DOHH2 (cell line): ENCODE results near the gene ZC3H4.

Experiments
- H3F3A ChIP-seq: fragments of 200-600 bp; sonication (generic), shearing (Covaris generic); 2 replicates; pipeline ENCODE4 v1.6.0; 2016; ENCODE audit warnings: antibody characterized with exemption, mild to moderate bottlenecking; ENCODE audit not compliant: control insufficient read depth, insufficient read depth
- H3K27ac ChIP-seq: fragments of 200-600 bp; sonication (generic); 2 replicates; pipeline ENCODE4 v1.5.1; 2014; ENCODE audit warnings: low read depth, mild to moderate bottlenecking, low read length, moderate library complexity
- H3K27me3 ChIP-seq: fragments of 200-600 bp; sonication (generic); 2 replicates; pipeline ENCODE4 v1.6.1; 2014; ENCODE audit warnings: mild to moderate bottlenecking, low read length, mixed read lengths; ENCODE audit not compliant: control insufficient read depth
- H3K36me3 ChIP-seq: fragments of 200-600 bp; sonication (generic); 2 replicates; pipeline ENCODE4 v1.6.1; 2014; ENCODE audit warnings: mild to moderate bottlenecking, low read length, moderate library complexity, mixed read lengths; ENCODE audit not compliant: control insufficient read depth
- H3K4me1 ChIP-seq: fragments of 200-600 bp; sonication (generic); 2 replicates; pipeline ENCODE4 v1.6.1; 2014; ENCODE audit warnings: mild to moderate bottlenecking, low read length, mixed read lengths; ENCODE audit not compliant: control insufficient read depth
- H3K4me2 ChIP-seq: fragments of 200-600 bp; sonication (generic); 2 replicates; pipeline ENCODE4 v1.6.0; 2014; ENCODE audit warnings: mild to moderate bottlenecking, low read length, moderate library complexity
- H3K4me3 ChIP-seq: fragments of 200-600 bp; sonication (generic); 2 replicates; pipeline ENCODE4 v1.5.1; 2014; ENCODE audit warnings: mild to moderate bottlenecking, low read length, mixed read lengths
- H3K79me2 ChIP-seq: fragments of 200-600 bp; sonication (generic); 2 replicates; pipeline ENCODE4 v1.6.1; 2014; ENCODE audit warnings: mild to moderate bottlenecking, low read length, mixed read lengths; ENCODE audit not compliant: control insufficient read depth
- H3K9me2 ChIP-seq: fragments of 200-600 bp; sonication (generic); replicated peaks from 2 replicates; pipeline ENCODE4 v1.6.1; 2014; ENCODE audit warnings: mild to moderate bottlenecking, low read length, mixed read lengths; ENCODE audit not compliant: control insufficient read depth
- H3K9me3 ChIP-seq: fragments of 200-600 bp; sonication (generic); 2 replicates; pipeline ENCODE4 v1.6.1; 2014; ENCODE audit warnings: antibody characterized with exemption, low read length, mixed read lengths; ENCODE audit not compliant: control insufficient read depth, insufficient read depth
- H4K20me1 ChIP-seq: fragments of 200-600 bp; sonication (generic); 2 replicates; pipeline ENCODE4 v1.6.0; 2014; ENCODE audit warnings: low read depth, mild to moderate bottlenecking, antibody characterized with exemption, low read length, moderate library complexity; ENCODE audit not compliant: control insufficient read depth, insufficient read depth
- CTCF ChIP-seq: fragments of 200-600 bp; sonication (generic); IDR thresholded peaks from one replicate; pipeline ENCODE4 v1.5.1; 2014; ENCODE audit warnings: antibody characterized with exemption, mild to moderate bottlenecking, low read depth, low read length; ENCODE audit not compliant: poor library complexity, severe bottlenecking
- EZH2phosphoT487 ChIP-seq: fragments of 200-600 bp; sonication (generic); IDR thresholded peaks from 2 replicates; pipeline ENCODE4 v1.6.1; 2017; ENCODE audit warnings: borderline replicate concordance, mild to moderate bottlenecking, antibody characterized with exemption, low read length, moderate library complexity, mixed read lengths

The ZC3H4 gene

GRCh38 chr19:47155148-47155547 lies 41.6 kb upstream of the ZC3H4 start:
- Histone ChIP-seq H3K4me3 (no peak overlapping the region), H3K9me2 (no peaks in the 10 kb centered on the region), H3F3A (peaks cover 8% of the 10 kb centered on the region), H3K9me3 (no peaks in the 10 kb centered on the region), H3K27ac (no peak overlapping the region), H3K79me2 (peaks cover 82% of the 10 kb centered on the region), H4K20me1 (peaks cover 7% of the 10 kb centered on the region), H3K27me3 (no peaks in the 10 kb centered on the region), H3K4me1 (peaks cover 36% of the 10 kb centered on the region), H3K4me2 (no peak overlapping the region), H3K36me3 (peaks cover 95% of the 10 kb centered on the region)
- TF ChIP-seq EZH2phosphoT487 (no peak), CTCF (no peak)

- Histone ChIP-seq H3K4me1 (peaks cover 35% of the 10 kb centered on the region), H3K4me3 (no peak overlapping the region), H3K27ac (no peak overlapping the region), H3K9me2 (no peaks in the 10 kb centered on the region), H3F3A (peaks cover 9% of the 10 kb centered on the region), H4K20me1 (peaks cover 7% of the 10 kb centered on the region), H3K27me3 (no peaks in the 10 kb centered on the region), H3K9me3 (no peaks in the 10 kb centered on the region), H3K4me2 (no peak overlapping the region), H3K36me3 (peaks cover 95% of the 10 kb centered on the region), H3K79me2 (peaks cover 85% of the 10 kb centered on the region)
- TF ChIP-seq EZH2phosphoT487 (no peak), CTCF (no peak)
These were observed 39.7 kb upstream of the ZC3H4 start for GRCh38 chr19:47153266-47153665.

DNA sequence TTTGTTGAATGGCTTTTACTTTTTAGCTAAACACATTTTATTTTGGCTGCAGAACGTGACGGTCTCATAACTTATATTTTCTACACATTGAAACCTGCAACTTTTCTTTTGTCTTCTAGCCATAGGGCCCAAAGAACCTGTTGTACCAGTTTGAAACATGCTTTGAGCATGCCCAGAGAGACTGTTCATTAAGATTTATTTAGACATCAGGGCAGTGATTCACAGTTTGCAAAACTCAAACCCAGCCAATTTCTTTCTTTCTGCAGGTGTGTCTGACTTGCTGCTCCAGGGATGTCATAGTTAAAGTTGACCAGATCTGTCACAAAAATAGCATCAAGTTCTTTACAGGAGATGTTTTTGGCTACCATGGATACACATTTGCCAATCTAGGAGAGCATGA lies 39.1 kb upstream of the ZC3H4 start:
- peaks cover 11% of the 10 kb centered on the region for H3F3A ChIP-seq
- H3K27ac ChIP-seq, result no peak overlapping the region
- no peak overlapping the region for H3K4me3 ChIP-seq
- H3K36me3 ChIP-seq, result peaks cover 94% of the 10 kb centered on the region
- no peaks in the 10 kb centered on the region for H3K9me3 ChIP-seq
- H3K4me2 ChIP-seq, result no peak overlapping the region
- no peaks in the 10 kb centered on the region for H3K27me3 ChIP-seq
- peaks cover 8% of the 10 kb centered on the region for H4K20me1 ChIP-seq
- H3K4me1 ChIP-seq, result peaks cover 28% of the 10 kb centered on the region
- H3K9me2 ChIP-seq, result no peaks in the 10 kb centered on the region
- peaks cover 84% of the 10 kb centered on the region for H3K79me2 ChIP-seq
- TF ChIP-seq CTCF, result no peak
- TF ChIP-seq EZH2phosphoT487, result no peak

GRCh38 chr19:47152205-47152604 lies 38.6 kb upstream of the ZC3H4 start:
- peaks cover 4% of the 10 kb centered on the region; the same call in 1 of the 2 replicates for H4K20me1 ChIP-seq

More at GRCh38 chr19:47152205-47152604, 38.6 kb upstream of the ZC3H4 start:
- peaks cover 11% of the 10 kb centered on the region for H3F3A ChIP-seq
- no peak overlapping the region for H3K4me3 ChIP-seq
- no peaks in the 10 kb centered on the region for H3K9me3 ChIP-seq
- H3K4me1 ChIP-seq, result peaks cover 24% of the 10 kb centered on the region
- no peak overlapping the region for H3K4me2 ChIP-seq
- peaks cover 91% of the 10 kb centered on the region for H3K36me3 ChIP-seq
- no peak for TF ChIP-seq EZH2phosphoT487
- TF ChIP-seq CTCF, result no peak
- no peaks in the 10 kb centered on the region for H3K27me3 ChIP-seq
- H3K27ac ChIP-seq, result no peak overlapping the region
- H3K9me2 ChIP-seq, result no peaks in the 10 kb centered on the region
- peaks cover 82% of the 10 kb centered on the region for H3K79me2 ChIP-seq
